Upper lobe of right lung (tissue), 1 donor: ENCODE data around the gene C1orf116. TPM values are rescaled to one million over a fixed set of nuclear protein-coding genes. Genes with fewer than 3 reads are reported as not detected.

Experiments used
- ATAC-seq: fragments of 200-7000 bp; cut with Tn5 transposase; one replicate; pipeline ENCODE4 v1.9.1; 2020; ENCODE audit warnings: mild to moderate bottlenecking, moderate library complexity
- DNase-seq: peaks from one replicate; pipeline ENCODE4 v3.0.0-alpha.2; 2020
- H3K27ac ChIP-seq: fragments of 200-600 bp; one replicate; pipeline ENCODE4 v1.8.0; 2022
- H3K27me3 ChIP-seq: fragments of 200-600 bp; one replicate; pipeline ENCODE4 v1.8.0; 2022; ENCODE audit warnings: mild to moderate bottlenecking
- H3K36me3 ChIP-seq: fragments of 200-600 bp; one replicate; pipeline ENCODE4 v1.8.0; 2022
- H3K4me1 ChIP-seq: fragments of 200-600 bp; one replicate; pipeline ENCODE4 v1.8.0; 2022
- H3K4me3 ChIP-seq: fragments of 200-600 bp; one replicate; pipeline ENCODE4 v1.8.0; 2022; ENCODE audit warnings: mild to moderate bottlenecking
- H3K9me3 ChIP-seq: fragments of 200-600 bp; one replicate; pipeline ENCODE4 v1.8.0; 2022
- intact Hi-C: fragments of 100-400 bp; cut with DNase I; formaldehyde crosslinking; loops from one replicate; pipeline ENCODE4 v1.11.0; 2022
- long read RNA-seq: library from polyadenylated mRNA; unstranded; transcript quantifications from one replicate; pipeline ENCODE4 v2.0.0, GENCODE V29; 2021
- total RNA-seq: library from RNA; stranded (reverse); fragmentation: NEBNext Ultra II Directional; extraction: Animal tissue kit (Norgen Biotek cat#: 25700); gene quantifications from one replicate; pipeline ENCODE4 v1.2.1, GENCODE V29; 2021
- TF ChIP-seq, protein P1 (sequence below): fragments of 200-600 bp; IDR thresholded peaks from one replicate; pipeline ENCODE4 v1.8.0; 2022; ENCODE audit warnings: antibody characterized with exemption
- donor health status: DM: no; HTN: yes; CAD: no; lungs with severe emphysema.

Gene C1orf116
- 128 TPM for total RNA-seq
- long read RNA-seq, full-length matches to known transcripts = 54 of 156 reads
- long read RNA-seq, partial matches to known transcripts = 5 of 156 reads
- long read RNA-seq, other reads (novel, unspliced or antisense) = 97 of 156 reads

DNA sequence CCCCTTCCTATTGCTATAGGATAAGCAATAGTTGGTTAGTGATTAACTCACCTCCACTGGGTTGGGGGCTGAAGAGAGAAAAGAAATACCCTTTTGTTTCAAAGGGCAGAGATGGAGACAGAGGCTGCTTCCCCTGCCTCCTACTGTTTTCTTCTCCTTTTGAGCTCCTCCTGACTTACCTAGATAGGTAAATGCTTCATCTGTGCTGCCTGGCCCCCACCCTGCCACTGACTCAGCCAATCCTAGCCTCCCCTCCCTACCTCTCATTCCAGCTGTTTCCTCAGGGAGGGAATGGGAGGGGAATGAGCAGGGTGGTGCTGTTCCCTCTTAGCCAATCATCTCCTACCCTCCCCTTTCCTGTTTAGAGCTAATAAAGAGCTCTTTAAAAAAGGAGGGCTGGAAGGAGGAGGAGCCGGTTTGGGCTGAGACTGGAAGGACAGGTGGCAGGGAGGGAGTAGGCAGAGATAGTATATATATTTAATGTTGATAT lies at the start of gene C1orf116:
TSS of gene C1orf116 (minus strand) at position 229 of the 490 bp plus-strand sequence. CDS start 5,158 bp downstream, outside the sequence.
- peak within 1 kb of the TSS; percentile 81 for H3K27ac ChIP-seq
- no peaks in the 10 kb centered on the region for H3K9me3 ChIP-seq
- peaks cover 5% of the 10 kb centered on the region for H3K27me3 ChIP-seq
- H3K4me3 ChIP-seq = peak within 1 kb of the TSS; percentile 47
- DNase-seq (peak; percentile 79), ATAC-seq (peak; percentile 94)
- H3K36me3 ChIP-seq = no peaks in the 10 kb centered on the region
- intact Hi-C loops = no loop called here
- no peaks in the 10 kb centered on the region for H3K4me1 ChIP-seq
- TF ChIP-seq, protein P1, sequence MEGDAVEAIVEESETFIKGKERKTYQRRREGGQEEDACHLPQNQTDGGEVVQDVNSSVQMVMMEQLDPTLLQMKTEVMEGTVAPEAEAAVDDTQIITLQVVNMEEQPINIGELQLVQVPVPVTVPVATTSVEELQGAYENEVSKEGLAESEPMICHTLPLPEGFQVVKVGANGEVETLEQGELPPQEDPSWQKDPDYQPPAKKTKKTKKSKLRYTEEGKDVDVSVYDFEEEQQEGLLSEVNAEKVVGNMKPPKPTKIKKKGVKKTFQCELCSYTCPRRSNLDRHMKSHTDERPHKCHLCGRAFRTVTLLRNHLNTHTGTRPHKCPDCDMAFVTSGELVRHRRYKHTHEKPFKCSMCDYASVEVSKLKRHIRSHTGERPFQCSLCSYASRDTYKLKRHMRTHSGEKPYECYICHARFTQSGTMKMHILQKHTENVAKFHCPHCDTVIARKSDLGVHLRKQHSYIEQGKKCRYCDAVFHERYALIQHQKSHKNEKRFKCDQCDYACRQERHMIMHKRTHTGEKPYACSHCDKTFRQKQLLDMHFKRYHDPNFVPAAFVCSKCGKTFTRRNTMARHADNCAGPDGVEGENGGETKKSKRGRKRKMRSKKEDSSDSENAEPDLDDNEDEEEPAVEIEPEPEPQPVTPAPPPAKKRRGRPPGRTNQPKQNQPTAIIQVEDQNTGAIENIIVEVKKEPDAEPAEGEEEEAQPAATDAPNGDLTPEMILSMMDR = no peak

GRCh38 chr1:207081806-207082205 lies 49.2 kb upstream of the C1orf116 start:
- Histone ChIP-seq H3K36me3 (no peaks in the 10 kb centered on the region), H3K4me3 (no peak overlapping the region), H3K9me3 (no peaks in the 10 kb centered on the region), H3K27ac (no peak overlapping the region), H3K4me1 (no peaks in the 10 kb centered on the region), H3K27me3 (no peaks in the 10 kb centered on the region)
- intact Hi-C loops = loop anchor here (10.0 kb wide), 1 partner anchor 323 kb away; no protein-coding TSS in a partner anchor
- no peak for DNase-seq
- ATAC-seq = no peak
- TF ChIP-seq, protein P1 = no peak

- TF ChIP-seq, protein P1 = no peak
- Histone ChIP-seq H3K9me3 (no peaks in the 10 kb centered on the region), H3K27me3 (no peaks in the 10 kb centered on the region), H3K36me3 (no peaks in the 10 kb centered on the region), H3K27ac (no peak overlapping the region), H3K4me3 (no peak overlapping the region), H3K4me1 (no peaks in the 10 kb centered on the region)
- no peak for ATAC-seq
- no peak for DNase-seq
- intact Hi-C loops = loop anchor here (10.0 kb wide), 1 partner anchor 324 kb away; no protein-coding TSS in a partner anchor
These were observed 48.5 kb upstream of the C1orf116 start for GRCh38 chr1:207081088-207081487.

DNA sequence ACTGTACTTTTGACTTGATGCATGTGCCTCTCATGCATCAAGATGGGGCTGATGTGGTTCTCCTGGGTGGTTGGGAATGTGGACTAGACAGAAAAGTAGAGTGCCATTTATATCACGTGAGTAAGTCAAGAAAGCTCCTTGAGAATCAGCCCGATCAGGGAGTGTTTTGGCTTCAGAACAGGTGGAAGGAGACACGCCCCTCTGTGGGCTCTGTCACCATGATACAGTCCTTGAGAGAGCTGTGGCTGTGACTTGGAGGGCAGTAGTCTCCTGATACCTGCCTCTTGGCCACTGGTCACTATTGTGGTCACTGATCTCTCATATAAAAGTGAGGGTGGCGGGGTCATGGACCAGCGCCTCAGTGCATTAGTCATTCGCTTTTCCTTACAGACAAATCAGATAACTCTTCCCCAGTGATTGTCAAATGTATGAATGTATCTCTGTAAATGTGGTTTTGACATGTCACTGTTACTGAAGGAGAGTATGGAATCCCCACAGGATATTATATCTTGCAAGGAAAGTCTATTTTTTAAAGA lies 47.2 kb upstream of the C1orf116 start:
- Histone ChIP-seq H3K36me3 (peaks cover 8% of the 10 kb centered on the region), H3K27ac (no peak overlapping the region), H3K9me3 (no peaks in the 10 kb centered on the region), H3K4me1 (no peaks in the 10 kb centered on the region), H3K4me3 (no peak overlapping the region), H3K27me3 (no peaks in the 10 kb centered on the region)
- DNase-seq = no peak
- peak; percentile 43 for ATAC-seq
- TF ChIP-seq, protein P1 = no peak
- intact Hi-C loops = loop anchor here (10.0 kb wide), 1 partner anchor 325 kb away; no protein-coding TSS in a partner anchor

GRCh38 chr1:207078578-207079132 lies 46.1 kb upstream of the C1orf116 start:
- peaks cover 10% of the 10 kb centered on the region for H3K36me3 ChIP-seq
- DNase-seq (no peak), ATAC-seq (no peak)
- H3K4me3 ChIP-seq = no peak overlapping the region
- peaks cover 4% of the 10 kb centered on the region for H3K4me1 ChIP-seq
- intact Hi-C loops = no loop called here
- no peaks in the 10 kb centered on the region for H3K9me3 ChIP-seq
- TF ChIP-seq, protein P1 = no peak
- no peak overlapping the region for H3K27ac ChIP-seq
- no peaks in the 10 kb centered on the region for H3K27me3 ChIP-seq
